ENCODE results near the gene ABHD11.
"Not testable (repeated sequence)": the region's sequence is repeated elsewhere in the genome, so short reads cannot be mapped to it uniquely, and the experiment has no call there.

Gene ABHD11

DNA sequence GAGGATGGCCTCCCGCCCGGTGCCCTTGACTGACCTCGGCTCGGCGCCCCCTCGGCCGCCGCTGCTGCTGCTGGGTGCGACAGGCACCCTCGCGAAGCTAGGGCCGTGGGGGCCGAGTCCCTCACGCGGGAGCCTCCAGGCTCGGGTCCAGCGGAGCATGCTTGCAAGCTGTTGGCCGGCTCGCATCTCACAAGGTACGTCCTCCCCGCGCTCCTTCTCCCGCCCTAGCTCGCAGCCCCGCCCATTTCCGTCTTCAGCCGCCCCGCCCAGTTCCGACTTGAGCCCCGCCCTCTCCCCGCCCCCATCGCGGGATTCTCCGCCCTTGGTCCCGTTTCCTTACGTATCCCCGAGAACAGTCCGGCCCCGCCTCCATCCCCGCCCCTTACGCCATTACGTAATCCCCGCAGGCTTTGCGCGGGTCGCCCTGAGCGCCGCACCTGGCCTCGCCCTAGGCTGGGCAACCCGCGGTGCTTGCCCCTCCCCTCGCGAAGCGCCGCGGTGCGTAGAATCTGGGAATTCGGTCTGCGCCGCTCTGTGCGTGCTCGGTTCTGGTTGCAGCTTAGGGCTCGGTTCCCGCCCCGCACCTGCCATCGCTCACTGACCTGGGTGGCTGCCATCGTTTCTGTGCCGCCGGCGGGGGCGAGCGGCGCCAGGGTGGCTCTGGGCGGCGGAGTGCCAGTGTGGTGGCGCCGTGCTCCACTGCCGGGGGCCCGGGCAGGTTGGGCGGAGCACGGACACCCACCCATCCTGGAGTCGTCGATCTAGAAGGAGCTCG, at the start of gene ABHD11:
Gene ABHD11, minus strand, starts transcription at position 191 of the 775 bp plus-strand sequence. Its CDS starts 32 bp downstream, at position 159.
- DNase-seq (ENCODE audit: extremely low read depth in 1 of 2, low read depth in 1 of 2): peak; percentile 97 to 99

DNA sequence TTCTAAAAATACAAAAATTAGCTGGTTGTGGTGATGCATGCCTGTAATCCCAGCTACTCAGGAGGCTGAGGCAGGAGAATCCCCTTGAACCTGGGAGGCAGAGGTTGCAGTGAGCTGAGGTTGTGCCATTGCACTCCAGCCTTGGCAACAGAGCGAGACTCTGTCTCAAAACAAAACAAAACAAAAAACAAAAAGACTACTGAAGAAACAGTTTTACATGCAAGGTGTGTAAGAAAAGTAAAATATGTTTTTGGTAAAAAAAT, 49.1 kb upstream of the ABHD11 start:
- not testable (repeated sequence) for DNase-seq (ENCODE audit: extremely low read depth in 1 of 2, low read depth in 1 of 2)

- no peak for DNase-seq (ENCODE audit: extremely low read depth in 1 of 2, low read depth in 1 of 2)
Measured at GRCh38 chr7:73786588-73786987, 48.0 kb upstream of the ABHD11 start.

DNA sequence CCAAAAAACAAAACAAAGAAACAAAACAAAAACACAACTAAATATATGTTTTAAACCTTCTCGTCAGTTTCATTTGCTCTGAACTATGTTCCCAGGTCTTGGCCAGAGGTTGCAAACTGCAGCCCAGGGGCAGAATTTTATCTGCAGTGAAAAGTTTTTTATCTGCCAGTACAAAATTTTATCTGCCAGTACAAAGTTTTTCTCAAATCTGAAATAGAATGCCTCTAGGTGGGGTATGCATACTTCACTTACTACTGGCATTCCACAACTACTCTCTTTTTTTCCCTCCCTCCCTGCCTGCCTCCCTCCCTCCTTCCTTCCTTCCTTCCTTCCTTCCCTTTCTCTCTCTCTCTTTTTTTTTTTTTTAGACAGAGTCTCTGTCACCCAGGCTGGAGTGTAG, 40.9 kb upstream of the ABHD11 start:
- DNase-seq (ENCODE audit: extremely low read depth in 1 of 2, low read depth in 1 of 2): no peak

DNA sequence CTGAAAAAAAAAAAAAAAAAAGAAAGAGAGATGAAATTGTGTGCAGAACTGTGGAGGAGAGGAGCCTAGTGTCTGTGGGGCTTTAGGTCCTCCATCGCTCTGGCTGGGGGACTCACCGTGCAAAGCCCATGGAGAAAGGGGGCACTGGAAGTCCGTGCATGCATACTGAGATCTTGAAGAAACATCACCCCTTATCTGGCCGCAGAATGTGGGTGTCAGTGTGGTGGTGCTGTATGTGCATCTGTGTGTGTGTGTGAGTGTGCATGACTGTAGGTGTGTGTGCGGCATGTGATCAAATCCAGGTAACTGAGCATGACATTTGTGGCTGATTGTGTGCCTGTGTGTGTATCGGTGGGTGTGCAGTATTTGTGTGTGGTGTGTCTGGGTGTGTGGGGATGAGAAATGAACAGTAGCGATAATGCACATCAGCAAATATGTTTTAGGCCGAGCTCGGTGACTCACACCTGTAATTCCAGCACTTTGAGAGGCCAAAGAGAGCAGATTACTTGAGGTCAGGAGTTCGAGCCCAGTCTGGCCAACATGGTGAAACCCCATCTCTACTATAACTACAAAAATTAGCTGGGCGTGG, 40.3 kb upstream of the ABHD11 start:
- DNase-seq (ENCODE audit: extremely low read depth in 1 of 2, low read depth in 1 of 2): no peak

DNA sequence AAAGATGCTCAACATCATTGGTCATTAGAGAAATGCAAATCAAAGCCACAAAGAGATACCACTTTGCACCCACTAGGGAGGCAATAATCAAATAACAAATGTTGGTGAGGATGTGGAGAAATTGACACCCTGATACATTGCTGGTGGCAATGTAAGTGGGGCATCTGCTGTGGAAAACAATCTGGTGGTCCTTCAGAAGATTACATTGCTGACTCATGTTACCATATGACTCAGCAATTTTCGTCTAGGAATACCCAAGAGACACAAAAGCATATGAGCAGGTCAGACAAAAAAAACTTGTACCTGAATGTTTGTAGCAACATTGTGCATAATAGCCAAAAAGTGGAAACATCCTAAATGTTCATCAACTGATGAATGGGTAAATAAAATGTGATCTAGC, 36.3 kb upstream of the ABHD11 start:
- DNase-seq (ENCODE audit: extremely low read depth in 1 of 2, low read depth in 1 of 2): no peak

GRCh38 chr7:73773700-73774517, 35.3 kb upstream of the ABHD11 start:
- DNase-seq (ENCODE audit: extremely low read depth in 1 of 2, low read depth in 1 of 2): no peak

DNA sequence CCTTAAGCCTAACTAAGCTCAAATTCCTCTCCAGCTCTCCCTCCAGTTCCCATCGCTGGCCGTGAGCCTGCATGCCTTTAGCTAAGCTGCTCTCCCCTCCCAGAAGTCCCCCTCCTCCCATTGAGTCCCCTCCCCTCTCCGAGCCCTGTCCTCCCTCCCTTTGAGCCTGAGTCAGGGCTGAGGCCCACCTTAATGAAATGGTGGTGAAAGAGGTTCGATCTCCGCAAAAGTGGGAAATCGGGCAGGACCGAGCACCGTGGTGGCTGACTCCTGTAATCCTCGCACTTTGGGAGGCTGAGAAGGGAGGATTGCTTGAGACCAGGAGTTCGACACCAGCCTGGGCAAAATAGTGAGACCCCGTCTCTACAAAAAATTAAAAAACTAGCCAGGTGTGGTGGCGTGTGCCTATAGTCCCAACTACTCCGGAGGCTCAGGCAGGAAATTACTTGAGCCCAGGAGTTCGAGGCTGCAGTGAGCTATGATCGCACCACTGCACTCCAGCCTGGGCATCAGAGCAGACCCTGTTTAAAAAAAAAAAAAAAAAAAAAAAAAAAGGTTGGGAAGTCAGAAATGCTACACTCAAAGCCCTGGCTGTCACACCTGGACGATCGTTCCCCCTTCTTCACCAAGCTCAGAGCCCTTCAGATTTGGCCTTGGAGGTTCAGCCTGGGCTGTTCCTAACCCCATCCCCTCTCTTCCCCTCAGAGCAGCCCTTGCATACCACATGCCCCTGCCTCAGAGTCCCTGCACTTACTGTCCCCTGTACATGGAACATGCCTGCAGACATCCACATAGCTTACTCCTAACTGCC, 32.5 kb upstream of the ABHD11 start:
- no peak for DNase-seq (ENCODE audit: extremely low read depth in 1 of 2, low read depth in 1 of 2)

DNA sequence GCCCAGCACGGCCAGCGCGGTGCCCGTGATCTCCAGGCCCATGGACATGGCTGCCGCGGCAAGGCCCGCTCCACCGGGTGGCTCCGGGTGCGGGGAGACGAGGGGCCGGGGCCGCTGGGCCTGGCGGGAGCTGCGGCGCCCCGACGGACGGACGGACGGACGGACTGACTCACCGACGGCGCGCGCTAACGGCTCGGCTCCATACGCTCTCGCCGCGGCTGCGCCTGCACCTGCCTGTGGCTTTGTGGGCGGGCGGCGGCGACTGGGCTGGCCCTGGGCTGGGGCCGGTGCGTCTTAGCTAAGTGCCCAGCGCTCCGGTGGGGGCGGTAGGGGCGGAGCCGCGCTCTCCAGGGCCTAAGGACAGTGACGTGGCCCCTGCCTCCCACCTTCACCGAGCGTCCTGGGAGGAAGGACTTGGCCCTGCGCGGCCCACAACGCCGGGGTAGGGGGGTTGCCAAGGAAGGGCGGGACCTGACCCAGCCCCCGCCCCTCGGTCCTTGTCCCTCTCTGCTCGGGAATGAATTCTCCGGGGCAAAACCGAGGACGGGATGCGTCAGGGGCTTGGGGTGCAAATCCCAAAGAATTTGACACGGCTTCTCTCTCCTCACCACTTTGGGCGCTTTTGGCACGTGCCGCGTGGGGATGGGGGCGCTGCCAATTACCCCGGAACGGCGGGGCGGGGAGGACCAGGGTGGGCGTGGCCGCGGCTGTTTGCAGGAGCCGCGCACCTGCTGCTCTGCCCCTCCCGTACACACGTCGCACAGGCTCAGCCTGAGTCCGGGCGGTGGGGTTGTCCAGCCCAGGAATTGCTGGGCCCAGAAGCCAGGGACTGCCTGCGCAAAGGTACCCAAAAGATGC, 31.6 kb upstream of the ABHD11 start, which contains the start of gene CLDN3:
Gene CLDN3, minus strand, starts transcription at position 269 of the 858 bp plus-strand sequence. Its CDS starts 221 bp downstream, at position 48.
- DNase-seq (ENCODE audit: extremely low read depth in 1 of 2, low read depth in 1 of 2): no peak

DNA sequence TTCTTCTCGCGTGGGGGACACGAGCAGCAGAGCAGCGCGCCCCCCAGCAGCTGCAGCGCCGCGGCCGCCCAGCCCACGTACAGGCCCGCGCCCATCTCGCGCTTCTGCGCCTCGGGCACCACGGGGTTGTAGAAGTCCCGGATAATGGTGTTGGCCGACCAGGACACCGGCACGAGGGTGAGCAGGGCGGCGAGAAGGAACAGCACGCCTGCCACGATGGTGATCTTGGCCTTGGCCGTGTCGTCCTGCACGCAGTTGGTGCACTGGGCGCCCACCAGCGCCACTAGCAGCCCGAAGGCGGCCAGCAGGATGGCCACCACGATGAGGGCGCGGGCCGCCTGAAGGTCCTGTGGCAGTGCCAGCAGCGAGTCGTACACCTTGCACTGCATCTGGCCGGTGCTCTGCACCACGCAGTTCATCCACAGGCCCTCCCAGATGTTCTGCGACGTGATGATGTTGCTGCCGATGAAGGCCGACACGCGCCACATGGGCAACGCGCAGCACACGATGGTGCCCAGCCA, 30.9 kb upstream of the ABHD11 start:
- no peak for DNase-seq (ENCODE audit: extremely low read depth in 1 of 2, low read depth in 1 of 2)

DNA sequence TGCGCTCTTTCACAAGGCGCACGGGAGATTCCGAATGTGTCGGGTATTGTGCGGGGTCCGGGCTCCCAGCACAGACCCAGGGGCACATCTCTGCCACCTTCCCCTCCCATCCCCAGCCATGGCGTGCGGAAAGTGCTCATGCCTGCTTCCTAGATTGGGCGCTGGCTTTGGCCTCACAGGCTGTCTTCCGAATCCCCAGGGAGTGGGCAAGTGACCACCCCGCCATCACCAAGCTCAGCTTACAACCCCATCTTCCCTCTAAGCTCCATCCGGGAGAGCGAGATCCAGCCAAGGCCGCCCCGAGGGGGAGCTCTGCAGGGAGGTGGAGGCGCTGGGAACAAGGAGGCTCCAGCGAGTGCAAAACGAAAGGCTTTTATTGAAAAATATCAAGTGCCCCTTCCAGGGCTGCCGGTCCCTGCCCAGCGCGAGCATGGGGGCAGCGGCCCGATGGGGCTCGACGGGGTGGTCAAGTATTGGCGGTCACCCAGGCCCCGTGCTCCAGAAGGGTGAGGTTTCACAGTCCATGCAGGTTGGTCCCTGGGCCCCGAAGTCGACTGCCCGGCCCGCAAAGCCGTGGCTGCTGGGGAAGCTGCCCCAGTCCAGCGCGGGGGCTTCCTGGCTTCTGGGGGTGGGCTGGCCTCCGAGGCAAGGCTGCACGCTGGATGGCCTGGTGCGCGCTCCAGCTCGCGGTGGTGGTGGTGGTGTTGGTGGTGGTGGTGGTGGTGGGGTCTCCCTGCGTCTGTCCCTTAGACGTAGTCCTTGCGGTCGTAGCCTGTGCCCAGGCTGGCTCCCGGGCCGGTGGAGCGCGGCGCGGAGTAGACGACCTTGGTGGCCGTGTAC, 30.3 kb upstream of the ABHD11 start:
- no peak for DNase-seq (ENCODE audit: extremely low read depth in 1 of 2, low read depth in 1 of 2)

DNA sequence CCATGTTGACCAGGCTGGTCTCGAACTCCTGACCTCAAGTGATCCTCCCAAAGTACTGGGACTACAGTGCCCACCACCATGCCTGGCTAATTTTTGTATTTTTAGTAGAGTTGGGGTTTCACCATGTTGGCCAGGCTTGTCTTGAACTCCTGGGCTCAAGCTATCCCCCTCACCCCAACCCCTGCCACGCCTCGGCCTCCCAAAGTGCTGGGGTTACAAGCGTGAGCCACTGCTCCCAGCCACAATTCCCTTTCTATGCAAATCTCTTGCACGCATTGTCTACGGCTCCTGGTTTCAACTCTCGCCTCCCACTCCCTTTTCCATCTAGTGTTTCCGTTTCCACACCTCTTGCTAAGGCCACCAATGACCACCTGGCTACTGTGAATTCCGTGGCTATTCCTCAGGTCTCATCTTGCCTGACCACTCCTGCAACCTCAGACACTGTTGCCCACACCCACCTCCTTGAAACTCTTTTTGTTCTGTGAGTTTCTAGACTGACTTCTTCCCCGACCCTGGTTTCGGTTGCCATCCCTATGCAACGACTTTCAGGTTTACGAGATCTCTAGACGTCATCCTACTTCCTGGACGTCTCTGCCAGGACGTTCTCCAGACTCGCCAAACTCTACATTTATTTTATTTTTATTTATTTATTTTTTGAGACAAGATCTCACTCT, 28.1 kb upstream of the ABHD11 start:
- DNase-seq (ENCODE audit: extremely low read depth in 1 of 2, low read depth in 1 of 2): no peak

DNA sequence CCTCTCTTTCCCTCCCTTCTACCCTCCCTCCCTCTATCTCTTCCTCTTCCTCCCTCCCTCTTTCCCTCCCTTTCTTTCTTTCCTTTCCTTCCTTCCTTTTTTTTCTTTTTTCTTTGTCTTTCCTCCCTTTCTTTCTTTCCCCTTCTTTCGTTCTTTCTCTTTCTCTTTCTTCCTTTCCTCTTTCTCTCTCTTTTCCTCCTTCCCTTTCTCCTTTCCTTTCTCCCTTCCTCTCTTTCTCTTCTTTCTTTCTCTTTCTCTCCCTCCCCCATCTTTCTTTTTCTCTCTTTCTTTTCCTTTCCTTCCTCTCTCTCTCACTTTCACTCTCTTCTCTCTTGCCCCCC, 24.0 kb upstream of the ABHD11 start:
- DNase-seq (ENCODE audit: extremely low read depth in 1 of 2, low read depth in 1 of 2): no peak

- no peak for DNase-seq (ENCODE audit: extremely low read depth in 1 of 2, low read depth in 1 of 2)
Measured at GRCh38 chr7:73761854-73762658, 23.5 kb upstream of the ABHD11 start.

- no peak for DNase-seq (ENCODE audit: extremely low read depth in 1 of 2, low read depth in 1 of 2)
Measured at GRCh38 chr7:73758581-73759138, 20.1 kb upstream of the ABHD11 start.

DNA sequence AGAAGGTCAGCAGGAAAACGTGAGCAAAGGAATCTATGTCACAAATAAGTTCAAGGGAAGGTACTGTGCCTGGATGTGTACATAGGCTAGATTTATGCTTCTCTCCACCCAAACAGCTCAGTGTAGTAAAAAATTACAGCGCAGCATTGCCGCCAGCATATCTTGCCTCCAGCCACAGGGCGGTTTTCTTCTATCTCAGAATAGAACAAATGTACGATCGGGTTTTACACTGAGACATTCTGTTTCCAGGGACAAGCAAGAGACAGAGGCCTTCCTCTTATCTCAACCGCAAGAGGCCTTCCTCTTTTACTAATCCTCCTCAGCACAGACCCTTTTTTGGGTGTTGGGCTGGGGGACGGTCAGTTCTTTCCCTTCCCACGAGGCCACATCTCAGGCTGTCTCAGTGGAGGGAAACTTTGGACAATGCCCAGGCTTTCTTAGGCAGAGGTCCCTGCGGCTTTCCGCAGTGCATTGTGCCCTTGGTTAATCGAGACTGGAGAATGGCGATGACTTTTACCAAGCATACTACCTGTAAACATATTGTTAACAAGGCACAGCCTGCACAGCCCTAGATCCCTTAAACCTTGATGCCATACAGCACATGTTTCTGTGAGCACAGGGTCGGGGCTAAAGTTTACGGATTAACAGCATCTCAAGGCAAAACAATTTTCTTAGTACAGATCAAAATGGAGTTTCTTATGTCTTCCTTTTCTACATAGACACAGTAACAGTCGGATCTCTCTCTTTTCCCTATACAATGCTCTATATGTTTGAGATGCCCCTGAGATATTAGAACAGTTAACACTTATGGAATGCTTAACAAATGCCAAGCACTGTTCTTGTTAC, 11.6 kb upstream of the ABHD11 start:
- no peak for DNase-seq (ENCODE audit: extremely low read depth in 1 of 2, low read depth in 1 of 2)

DNA sequence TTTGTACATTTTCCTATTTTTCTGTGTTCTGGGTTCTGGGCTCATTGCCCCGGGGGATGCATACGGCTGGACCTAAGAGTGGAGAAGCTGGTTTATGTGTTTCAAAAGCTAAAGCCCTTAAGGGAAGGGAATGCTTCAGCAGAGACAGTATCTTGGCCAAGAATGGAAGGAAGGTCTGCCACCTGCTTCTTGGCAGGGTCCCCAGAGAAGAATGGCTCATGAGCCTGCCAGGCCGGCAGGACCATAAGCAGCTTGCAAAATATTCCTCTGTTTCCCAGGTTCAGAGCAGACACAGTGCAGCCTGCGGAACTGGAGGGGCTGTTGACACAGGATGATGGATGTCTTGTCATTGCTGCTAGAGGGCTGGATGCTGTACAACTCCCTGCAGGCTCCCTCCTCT, 7.8 kb upstream of the ABHD11 start:
- no peak for DNase-seq (ENCODE audit: extremely low read depth in 1 of 2, low read depth in 1 of 2)
